Bronchial smooth muscle cell (primary cell): ENCODE results near the gene JDP2. TPM values are rescaled to one million over a fixed set of nuclear protein-coding genes. Genes with fewer than 3 reads are reported as not detected.

Experiments
- total RNA-seq: library from RNA; depleted of rRNA; stranded (reverse); fragments of >200 nt; gene quantifications from 2 replicates; pipeline ENCODE4 v1.2.1, GENCODE V29; 2014

Gene JDP2, protein sequence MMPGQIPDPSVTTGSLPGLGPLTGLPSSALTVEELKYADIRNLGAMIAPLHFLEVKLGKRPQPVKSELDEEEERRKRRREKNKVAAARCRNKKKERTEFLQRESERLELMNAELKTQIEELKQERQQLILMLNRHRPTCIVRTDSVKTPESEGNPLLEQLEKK
- total RNA-seq: 29.8 and 52.7 TPM in 2 replicates

DNA sequence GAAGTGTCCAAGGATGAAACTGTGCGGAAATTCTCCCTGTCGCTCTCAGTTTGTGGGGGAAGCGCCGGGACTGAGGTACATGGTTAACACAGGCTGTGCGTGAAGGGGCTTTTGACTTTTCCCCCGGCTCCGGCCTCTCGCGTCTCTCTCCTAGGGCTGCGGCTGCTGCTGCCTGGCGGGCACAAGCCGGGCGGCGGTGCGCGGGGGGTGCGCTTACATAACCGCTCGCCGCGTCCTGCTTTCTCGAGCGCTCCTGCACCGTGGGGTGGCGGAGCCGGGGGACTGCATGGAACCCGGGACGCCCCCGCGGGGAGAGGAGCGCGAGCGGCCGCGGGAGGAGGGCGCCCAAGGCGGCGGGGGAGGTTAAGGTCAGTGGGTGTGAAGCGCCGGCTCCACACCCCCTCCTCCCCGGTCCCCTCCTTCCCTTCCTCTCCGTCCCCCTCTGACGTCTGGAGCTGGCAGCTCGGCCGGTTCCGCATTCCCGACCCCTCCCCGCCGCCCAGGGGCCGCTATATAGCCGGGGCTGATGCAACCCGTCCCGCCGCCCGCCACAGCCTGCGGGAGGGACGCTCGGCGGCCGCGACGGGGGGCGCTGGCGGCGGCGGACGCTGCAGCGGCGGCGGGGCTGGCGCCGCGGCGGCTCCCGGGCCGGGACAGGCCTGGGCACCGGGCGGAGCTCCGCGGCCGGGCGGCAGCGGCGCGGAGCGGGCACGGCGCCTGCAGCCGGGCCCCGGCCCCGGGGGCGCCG, at the start of gene JDP2:
TSS of gene JDP2 (plus strand) at position 541 of the 748 bp plus-strand sequence. CDS start 9,899 bp downstream, outside the sequence.

DNA sequence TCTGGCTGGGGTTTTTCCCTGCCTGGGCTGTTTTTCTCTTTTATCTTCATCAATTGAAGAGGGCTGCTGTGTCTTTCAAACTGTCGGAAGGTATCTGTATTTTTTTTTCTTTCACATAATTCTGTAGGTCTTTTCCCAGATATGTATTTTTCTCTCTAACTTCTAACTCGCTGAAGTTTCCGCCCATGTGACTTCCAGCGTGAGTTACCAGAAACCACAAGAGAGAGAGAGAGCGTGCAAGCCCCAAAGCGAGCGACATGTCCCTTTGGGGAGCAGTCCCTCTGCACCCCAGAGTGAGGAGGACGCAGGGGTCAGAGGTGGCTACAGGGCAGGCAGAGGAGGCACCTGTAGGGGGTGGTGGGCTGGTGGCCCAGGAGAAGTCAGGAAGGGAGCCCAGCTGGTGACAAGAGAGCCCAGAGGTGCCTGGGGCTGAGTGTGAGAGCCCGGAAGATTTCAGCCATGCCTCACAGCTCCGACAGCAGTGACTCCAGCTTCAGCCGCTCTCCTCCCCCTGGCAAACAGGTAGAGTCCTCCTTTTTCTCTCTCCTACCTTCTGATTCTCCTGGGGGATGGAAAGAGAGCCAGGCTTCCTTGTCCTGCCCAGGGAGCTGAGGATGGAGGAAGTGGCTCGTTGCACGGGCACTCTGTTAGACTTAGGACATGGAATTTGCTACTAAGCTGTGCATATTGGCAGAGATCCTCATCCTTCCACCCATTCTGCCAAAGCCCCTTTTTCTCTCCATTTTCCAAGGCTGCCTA, 94.6 kb downstream of the JDP2 start, which contains the start of gene BATF:
TSS of gene BATF (plus strand) at position 246 of the 759 bp plus-strand sequence. CDS start at position 460, 214 bp downstream.

Other genes with a start within 250 kb of the JDP2 start
- gene FOS, start 149.2 kb upstream of the JDP2 start, total RNA-seq: 2.5 and 30.0 TPM in 2 replicates
- gene BATF, start 94.4 kb downstream of the JDP2 start, total RNA-seq: not detected in 2 replicates
- gene FLVCR2, start 150.6 kb downstream of the JDP2 start, total RNA-seq: 0.60 and 1.1 TPM in 2 replicates
- gene ERG28, start 232.9 kb downstream of the JDP2 start, total RNA-seq: 3.4 and 5.4 TPM in 2 replicates
- 17.3 and 19.6 TPM in 2 replicates for gene TTLL5, start 233.2 kb downstream of the JDP2 start, total RNA-seq